Left cardiac atrium (tissue), 4 donors: ENCODE results near the gene SERPINF2. TPM values are rescaled to one million over a fixed set of nuclear protein-coding genes. Genes with fewer than 3 reads are reported as not detected.
A peak's percentile ranks its signal among the peaks of the same experiment; 100 is the strongest.
"Not testable (repeated sequence)": the region's sequence is repeated elsewhere in the genome, so short reads cannot be mapped to it uniquely, and the experiment has no call there.

Experiments used
- ATAC-seq, 2 donors: fragments of 200-7000 bp; cut with Tn5 transposase; one replicate each; pipeline ENCODE4 v1.9.1; 2020; ENCODE audit warnings: mild to moderate bottlenecking in 2 of 2, moderate library complexity in 2 of 2
- DNase-seq: peaks from one replicate; pipeline ENCODE4 v3.0.0-alpha.2; 2020
- intact Hi-C, 2 donors: fragments of 100-400 bp; cut with DNase I; formaldehyde crosslinking; loops; one replicate each; pipeline versions ENCODE4 v1.14.1 to v1.15.1; 2022 to 2023
- total RNA-seq, 2 donors: library from RNA; stranded (reverse); fragmentation: NEBNext Ultra II Directional; extraction: Animal tissue kit (Norgen Biotek cat#: 25700); gene quantifications; one replicate each; pipeline ENCODE4 v1.2.1, GENCODE V29; 2021
- donor health status: DM: no; HTN: yes; CAD: no.
- donor health status: DM: no; HTN: yes; CAD: no; lungs with severe emphysema.
- donor health status: DM: yes; HTN: yes; CAD: no.
- donor health status: Dilated cardiomyopathy.

The SERPINF2 gene
- total RNA-seq, 2 donors from 2014 or later: 4.2 to 4.9 TPM

DNA sequence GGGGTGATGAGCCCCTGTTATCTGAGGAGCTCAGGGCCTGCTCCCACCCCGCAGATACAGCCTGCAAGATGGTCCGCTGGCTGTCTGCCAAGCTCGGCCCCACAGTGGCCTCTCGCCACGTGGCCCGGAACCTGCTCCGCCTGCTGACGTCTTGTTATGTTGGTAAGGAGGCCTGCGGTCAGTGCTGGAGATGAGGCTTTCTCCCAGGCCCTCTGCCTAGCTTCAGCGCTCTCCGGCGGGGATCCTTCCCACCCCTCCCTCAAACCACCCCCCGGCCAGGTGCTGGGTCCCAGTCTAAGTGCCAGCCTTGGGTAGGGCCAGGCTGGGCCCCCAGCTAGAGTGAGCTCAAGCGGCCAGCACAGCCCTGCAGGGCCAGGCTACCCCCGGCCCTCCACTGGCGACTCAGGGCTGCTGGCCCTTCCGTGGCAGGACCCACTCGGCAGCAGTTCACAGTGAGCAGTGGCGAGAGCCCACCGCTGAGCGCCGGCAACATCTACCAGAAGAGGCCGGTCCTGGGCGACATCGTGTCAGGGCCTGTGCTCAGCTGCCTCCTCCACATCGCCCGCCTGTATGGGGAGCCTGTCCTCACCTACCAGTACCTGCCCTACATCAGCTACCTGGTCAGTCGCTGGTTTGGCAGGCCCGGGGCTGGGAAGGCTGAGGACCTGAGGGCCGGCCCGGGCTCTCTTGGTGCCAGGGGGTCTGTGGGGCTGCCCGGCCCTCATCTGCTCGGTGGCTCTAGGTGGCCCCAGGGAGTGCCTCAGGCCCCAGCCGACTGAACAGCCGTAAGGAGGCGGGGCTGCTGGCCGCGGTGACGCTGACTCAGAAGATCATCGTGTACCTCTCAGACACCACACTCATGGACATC lies 12.1 kb upstream of the SERPINF2 start:
- DNase-seq: peak; percentile 87
- intact Hi-C loops: no loop called here
- peak; percentile 86 to 88 for ATAC-seq

DNA sequence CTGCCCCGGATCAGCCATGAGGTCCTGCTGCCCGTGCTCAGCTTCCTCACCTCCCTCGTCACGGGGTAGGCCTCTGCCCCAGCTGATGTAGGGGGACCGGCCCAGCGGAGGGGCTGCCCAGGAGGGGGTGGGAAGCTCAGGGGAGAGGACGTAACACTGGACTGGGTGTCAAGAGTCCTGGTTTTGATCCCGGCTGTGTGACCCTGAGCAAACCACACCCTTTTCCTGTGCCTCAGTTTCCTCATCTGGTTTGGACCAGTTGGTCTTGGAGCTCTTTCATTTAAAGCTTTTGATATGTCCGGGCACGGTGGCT lies 11.5 kb upstream of the SERPINF2 start:
- DNase-seq: no peak
- peak in 1 of 2 donors; percentile 2 for ATAC-seq
- intact Hi-C loops: no loop called here

DNA sequence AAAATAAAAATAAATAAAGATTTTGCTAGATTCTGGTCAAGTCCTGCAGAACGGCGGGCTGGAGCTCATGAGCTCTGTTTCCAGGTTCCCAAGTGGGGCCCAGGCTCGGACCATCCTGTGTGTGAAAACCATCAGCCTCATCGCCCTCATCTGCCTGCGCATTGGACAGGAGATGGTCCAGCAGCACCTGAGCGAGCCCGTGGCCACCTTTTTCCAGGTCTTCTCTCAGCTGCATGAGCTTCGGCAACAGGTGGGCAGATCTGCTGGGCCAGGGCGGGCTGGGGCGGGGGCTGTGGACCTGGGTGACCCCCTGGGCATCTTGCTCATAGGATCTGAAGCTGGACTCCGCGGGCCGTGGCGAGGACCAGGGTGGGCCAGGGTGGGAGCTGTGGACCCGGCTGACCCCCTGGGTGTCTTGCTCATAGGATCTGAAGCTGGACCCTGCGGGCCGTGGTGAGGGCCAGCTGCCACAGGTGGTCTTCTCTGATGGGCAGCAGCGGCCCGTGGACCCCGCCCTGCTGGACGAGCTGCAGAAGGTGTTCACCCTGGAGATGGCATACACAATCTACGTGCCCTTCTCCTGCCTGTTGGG lies 10.3 kb upstream of the SERPINF2 start:
- DNase-seq (no peak), ATAC-seq (no peak)
- intact Hi-C loops: no loop called here

DNA sequence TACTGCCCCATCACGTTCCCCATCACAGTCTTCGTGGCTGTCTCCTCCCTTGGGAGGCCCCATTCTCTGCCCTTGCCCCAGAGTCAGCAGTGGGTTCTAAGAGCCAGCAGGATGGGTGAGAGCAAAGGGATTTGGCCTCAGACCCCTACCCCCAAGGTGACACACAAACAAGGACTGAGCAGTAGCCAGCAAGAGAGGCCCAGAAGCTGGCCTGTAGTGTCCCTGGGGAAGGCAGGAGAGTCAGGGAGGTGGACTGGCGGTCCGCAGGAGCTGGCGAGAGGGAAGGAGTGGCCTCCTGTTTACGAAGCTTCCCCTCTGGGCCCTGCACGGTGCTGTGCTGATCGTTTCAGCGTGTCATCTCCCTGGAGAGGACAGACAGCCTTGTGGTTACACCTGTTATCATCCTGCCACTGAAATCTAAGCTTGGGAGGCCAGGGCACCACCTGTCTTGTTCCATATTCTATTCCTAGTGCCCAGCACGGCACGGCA lies 9.8 kb upstream of the SERPINF2 start:
- DNase-seq (no peak), ATAC-seq (no peak)
- intact Hi-C loops: no loop called here

DNA sequence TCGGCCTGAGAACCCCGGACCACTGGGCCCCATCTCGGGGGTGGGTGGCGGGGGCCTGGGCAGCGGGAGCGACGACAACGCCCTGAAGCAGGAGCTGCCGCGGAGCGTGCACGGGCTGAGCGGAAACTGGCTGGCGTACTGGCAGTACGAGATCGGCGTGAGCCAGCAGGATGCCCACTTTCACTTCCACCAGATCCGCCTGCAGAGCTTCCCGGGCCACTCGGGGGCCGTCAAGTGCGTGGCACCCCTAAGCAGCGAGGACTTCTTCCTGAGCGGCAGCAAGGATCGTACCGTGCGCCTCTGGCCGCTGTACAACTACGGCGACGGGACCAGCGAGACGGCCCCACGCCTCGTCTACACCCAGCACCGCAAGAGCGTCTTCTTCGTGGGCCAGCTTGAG lies 8.9 kb upstream of the SERPINF2 start:
- intact Hi-C loops: no loop called here
- DNase-seq: peak; percentile 23

DNA sequence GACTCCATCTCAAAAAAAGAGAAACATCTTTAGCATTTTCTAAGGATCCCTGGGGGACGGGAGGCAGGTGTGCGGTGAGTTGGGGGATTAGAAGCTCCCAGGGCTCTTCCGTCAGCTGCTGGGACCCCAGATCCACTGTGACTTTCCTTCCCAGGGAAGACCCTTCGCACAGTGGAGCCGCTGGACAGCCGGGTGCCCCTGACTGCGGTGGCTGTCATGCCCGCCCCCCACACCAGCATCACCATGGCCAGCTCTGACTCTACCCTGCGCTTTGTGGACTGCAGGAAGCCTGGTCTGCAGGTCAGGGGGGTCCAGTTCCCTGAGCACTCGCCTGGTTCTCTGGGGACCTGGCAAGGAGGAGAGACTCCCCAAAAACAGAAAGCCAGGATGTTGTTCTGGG lies 7.3 kb upstream of the SERPINF2 start:
- intact Hi-C loops: no loop called here
- DNase-seq (peak; percentile 13), ATAC-seq (no peak)

More for the DNA sequence above, 8.9 kb upstream of the SERPINF2 start:
- ATAC-seq: no peak

DNA sequence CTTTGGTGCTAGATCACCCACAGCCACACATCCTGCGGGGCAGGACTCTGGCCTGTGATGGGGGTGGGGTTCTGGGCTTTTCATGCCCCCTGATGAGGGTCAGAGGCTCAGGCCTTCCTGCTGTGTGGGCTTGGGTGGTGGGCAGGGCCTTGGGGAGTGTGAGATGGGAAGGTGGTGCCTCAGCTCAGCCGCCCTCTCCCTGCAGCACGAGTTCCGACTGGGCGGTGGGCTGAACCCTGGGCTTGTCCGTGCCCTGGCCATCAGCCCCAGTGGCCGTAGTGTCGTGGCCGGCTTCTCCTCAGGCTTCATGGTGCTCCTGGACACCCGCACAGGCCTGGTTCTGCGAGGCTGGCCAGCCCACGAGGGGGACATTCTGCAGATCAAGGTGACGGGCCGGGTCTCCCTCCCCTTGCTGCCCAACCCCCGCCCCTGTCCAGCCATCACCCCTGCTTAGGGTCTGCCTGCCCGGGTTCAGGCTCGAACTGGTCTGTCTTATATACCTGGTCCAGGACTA lies 6.8 kb upstream of the SERPINF2 start:
- intact Hi-C loops: no loop called here
- ATAC-seq (no peak), DNase-seq (peak; percentile 23)

DNA sequence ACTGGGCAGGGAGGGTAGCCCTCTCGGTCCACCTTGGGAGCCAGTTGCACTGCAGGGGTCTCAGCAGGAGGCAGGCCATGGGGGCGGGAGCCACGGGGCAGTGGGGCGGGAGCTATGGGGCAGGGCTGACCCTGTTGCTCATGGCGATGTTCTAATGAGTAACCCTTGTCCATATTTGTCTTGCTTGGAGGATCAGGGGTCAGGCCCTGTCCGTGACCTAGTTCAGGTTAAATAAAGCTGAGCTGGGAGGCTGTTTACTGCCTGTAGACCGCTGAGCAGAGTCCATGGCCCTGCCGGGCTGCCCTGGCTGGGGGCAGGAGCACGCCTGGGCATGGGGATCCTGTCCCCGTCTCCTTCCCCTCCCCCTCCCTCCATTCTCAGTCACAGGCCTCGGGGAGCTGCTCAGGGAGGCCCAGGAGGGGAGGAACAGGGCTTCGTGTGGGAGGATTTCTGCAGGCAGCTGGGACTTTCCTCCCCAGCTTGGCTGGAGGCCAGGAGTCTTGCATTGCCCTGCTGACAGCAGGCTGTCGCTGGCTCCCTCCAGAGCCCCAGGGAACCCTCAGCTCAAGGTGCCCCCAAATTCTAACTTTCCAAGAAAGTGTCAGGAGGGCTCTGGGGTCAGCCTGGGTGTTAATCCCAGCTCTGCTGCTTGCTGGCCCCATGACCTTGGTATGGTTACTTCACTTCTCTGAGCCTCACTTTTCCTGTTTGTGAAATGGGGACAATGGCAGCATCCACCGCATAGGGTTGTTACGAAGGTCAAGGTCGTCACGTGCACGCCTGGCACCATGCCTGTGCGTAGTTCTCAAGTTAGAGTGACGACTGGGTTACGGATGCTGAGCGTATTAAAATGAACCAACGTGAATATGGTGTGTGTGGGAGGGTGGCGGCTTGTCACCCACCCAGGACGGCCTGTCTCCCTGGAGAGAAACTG lies 6.1 kb upstream of the SERPINF2 start:
- DNase-seq (peak; percentile 82), ATAC-seq (peak; percentile 67 to 71)
- intact Hi-C loops: no loop called here

DNA sequence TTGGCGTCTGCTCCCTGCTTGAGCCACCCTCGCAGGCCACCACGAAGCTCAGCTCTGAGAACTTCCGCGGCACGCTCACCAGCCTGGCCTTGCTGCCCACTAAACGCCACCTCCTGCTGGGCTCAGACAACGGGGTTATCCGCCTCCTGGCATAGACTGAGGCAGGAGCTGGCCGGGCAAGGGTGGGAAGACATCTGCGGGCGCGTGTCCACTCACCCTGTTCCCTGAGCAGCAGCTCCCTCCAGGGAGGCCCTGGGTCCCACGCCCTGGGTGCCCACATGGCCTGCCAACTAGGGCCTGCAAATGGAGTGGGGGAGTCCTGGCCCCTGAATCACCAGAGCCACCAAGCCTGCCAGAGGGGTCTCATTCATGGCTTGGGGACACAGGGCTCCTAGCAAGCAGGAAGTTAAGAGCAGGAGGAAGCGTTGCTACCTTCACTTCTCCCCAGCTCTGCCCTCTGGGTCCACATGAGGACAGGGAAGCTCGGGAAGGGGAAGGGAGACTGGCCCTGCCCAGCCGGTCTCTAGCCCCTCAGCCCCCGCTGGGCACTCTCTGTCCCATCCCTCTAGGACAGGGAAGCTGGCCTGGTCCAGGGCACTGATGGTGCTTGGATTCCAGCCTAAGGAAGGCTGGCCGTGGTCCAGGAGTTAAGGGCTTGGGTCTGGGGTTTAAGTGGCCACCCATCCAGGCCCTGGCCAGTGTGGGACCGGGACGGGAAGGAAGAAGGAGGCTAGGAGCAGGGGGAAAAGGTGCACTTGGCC lies 5.0 kb upstream of the SERPINF2 start:
- ATAC-seq (peak in 1 of 2 donors; percentile 38), DNase-seq (peak; percentile 30)
- intact Hi-C loops: no loop called here

DNA sequence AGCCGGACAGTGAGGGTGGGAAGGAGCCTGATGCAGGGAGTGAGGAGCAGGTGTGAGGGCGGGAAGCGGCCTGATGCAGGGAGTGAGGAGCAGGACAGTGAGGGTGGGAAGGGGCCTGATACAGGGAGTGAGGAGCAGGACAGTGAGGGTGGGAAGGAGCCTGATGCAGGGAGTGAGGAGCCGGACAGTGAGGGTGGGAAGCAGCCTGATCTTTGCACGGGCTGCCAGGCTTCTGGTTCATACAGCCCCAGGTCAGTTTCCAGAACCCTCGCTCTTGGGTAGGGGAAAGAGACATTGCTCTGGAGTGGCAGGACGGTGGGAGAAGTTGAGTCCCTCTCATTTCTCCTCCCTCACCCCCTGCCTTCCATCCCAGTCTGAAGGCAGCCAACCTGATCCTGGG lies 772 bp upstream of the SERPINF2 start:
- DNase-seq, ATAC-seq, intact Hi-C loops: not testable (repeated sequence)

DNA sequence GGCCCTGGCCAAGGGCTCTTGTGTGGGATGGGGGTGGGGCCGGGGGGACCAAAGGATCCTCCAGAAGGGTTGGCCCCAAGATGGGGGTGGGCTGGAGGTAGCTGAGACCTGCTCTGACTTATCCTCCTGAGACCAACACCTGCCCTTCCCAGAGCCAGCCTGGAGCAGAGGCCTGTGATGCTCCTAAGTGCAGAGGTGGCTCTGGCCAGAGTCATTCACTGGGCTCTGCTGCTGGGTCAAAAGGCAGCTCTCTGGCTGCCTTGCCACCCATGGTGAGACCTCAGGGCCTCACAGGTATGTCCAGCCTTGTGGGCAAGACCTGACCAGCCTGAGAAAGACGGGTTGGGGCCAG lies 393 bp downstream of the SERPINF2 start:
- ATAC-seq: peak in 1 of 2 donors; percentile 28
- intact Hi-C loops: no loop called here
- DNase-seq: no peak

DNA sequence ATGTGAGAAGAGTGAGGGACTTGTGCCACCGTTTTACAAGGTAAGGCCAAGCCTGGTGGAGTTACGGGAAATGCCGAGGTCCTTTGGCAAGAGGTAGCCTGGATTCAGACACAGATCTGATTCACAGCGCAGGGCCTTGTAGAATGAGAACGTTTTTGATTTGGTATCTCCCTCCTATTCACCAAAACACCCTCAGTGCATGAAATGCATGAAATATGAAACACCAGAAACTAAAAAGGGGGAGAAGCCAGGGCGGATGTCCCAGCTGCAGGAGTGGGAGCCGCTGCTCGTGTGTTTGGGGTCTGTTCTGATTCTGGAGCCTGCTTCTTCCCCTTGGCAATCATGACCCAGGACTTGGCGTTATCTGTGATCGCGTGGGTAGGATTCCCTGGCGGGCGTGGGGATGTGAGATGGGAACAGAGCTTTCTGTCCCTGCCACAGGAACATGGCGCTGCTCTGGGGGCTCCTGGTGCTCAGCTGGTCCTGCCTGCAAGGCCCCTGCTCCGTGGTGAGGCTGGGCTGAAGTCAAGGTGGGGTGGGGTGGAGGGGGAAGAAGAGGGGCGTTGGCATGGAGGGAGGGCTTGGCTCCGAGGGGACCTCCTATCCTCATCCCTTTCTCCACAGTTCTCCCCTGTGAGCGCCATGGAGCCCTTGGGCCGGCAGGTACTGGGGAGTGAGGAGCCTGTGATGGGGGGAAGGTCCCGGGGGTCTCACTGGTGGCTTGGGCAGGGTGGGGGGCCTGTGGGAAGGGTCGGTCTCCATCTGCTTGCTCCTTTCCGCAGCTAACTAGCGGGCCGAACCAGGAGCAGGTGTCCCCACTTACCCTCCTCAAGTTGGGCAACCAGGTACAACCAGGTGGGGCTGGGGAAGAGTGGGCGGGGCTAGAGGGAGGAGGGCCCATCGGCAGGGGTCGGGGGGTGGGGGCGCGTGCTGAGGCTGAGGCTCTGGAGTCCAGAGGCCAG lies 2.2 kb downstream of the SERPINF2 start:
- intact Hi-C loops: no loop called here
- peak in 1 of 2 donors; percentile 20 for ATAC-seq
- peak; percentile 24 for DNase-seq

DNA sequence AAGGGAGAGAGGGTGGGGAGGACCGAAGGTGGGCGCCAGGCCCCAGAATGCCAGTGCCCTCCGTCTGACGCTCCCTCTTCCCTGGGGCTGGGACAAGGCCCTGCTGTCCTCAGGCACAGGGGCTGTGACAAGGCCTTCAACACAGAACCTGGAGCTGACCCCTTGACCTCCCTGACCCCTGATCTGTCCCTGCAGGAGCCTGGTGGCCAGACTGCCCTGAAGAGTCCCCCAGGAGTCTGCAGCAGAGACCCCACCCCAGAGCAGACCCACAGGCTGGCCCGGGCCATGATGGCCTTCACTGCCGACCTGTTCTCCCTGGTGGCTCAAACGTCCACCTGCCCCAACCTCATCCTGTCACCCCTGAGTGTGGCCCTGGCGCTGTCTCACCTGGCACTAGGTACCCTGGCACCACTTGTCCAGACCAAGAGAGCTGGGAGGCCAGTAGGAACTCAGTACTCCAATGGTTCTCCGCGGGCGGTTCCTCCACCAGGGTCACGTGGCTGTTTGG lies 2.9 kb downstream of the SERPINF2 start:
- ATAC-seq (no peak), DNase-seq (no peak)
- intact Hi-C loops: no loop called here

DNA sequence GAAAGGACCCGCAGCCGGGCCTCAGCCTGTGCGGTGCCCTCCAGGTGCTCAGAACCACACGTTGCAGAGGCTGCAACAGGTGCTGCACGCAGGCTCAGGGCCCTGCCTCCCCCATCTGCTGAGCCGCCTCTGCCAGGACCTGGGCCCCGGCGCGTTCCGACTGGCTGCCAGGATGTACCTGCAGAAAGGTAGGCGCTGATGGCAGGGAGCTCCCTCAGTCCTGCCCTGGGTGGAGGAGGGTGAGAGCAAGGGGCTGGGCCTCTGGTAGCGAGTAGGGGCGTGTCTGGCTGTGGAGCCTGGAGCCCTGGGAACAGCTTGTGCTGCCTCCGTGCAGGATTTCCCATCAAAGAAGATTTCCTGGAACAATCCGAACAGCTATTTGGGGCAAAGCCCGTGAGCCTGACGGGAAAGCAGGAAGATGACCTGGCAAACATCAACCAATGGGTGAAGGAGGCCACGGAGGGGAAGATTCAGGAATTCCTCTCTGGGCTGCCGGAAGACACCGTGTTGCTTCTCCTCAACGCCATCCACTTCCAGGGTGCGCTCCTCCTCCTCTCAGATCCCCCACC lies 4.4 kb downstream of the SERPINF2 start:
- intact Hi-C loops: no loop called here
- ATAC-seq: peak; percentile 21 to 74
- DNase-seq: peak; percentile 69

DNA sequence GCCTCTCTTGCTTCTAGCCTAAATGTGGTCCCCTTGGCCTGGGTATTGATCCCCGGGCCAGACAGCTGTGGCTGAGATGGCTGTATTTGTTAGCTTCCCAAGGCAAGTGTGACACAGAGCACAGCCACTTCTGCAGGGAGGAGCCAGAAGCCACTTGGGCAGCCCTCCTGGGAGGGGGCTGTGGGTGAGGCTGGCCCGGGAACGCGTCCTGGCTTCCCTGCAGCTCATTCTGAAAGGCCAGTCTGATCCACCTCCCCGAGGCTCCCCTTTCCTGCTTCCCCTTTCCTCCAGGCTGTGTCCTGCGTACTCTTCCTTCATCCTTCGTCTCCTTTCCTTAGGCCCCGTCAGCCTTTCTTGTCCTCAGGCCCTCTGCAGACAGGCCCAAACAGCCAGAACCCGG lies 8.0 kb downstream of the SERPINF2 start:
- DNase-seq (no peak), ATAC-seq (no peak)
- intact Hi-C loops: no loop called here

DNA sequence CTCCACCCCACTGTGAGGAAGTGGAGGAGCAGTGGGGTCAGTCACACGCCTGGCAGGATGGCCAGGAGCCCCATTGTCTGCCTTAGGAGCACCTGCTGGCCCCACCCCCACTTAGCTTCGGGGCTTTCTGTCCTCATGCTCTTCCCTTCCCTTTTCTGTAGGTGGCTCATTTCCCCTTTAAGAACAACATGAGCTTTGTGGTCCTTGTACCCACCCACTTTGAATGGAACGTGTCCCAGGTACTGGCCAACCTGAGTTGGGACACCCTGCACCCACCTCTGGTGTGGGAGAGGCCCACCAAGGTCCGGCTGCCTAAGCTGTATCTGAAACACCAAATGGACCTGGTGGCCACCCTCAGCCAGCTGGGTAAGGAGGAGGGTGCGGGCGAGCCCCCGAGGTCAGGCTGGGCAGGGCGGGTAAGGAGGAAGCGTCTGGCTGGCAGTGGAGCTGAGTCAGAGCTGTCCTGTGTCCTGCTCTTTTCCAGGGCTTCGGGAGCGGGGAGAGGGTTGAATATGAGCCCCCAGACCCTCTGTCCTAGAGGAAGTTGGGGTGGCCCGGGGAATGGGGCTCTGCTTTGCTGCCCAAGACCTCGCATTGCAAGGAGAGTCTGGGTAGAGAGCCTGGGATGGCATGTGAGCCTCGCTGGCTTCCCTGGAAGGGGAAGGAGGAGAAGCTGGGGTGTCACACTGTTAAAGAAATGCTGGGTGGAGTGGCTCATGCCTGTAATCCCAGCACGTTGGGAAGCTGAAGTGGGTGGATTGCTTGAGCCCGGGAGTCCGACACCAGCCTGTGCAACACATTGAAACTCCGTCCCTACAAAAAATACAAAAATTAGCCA lies 10.0 kb downstream of the SERPINF2 start:
- intact Hi-C loops: no loop called here
- no peak for DNase-seq
- ATAC-seq: peak in 1 of 2 donors; percentile 71
